ENCODE data around the gene ANO10. TPM values are rescaled to one million over a fixed set of nuclear protein-coding genes. Genes with fewer than 3 reads are reported as not detected.

The ANO10 gene
- total RNA-seq, 1 donor from 2014 or later, result 56.9 TPM

DNA sequence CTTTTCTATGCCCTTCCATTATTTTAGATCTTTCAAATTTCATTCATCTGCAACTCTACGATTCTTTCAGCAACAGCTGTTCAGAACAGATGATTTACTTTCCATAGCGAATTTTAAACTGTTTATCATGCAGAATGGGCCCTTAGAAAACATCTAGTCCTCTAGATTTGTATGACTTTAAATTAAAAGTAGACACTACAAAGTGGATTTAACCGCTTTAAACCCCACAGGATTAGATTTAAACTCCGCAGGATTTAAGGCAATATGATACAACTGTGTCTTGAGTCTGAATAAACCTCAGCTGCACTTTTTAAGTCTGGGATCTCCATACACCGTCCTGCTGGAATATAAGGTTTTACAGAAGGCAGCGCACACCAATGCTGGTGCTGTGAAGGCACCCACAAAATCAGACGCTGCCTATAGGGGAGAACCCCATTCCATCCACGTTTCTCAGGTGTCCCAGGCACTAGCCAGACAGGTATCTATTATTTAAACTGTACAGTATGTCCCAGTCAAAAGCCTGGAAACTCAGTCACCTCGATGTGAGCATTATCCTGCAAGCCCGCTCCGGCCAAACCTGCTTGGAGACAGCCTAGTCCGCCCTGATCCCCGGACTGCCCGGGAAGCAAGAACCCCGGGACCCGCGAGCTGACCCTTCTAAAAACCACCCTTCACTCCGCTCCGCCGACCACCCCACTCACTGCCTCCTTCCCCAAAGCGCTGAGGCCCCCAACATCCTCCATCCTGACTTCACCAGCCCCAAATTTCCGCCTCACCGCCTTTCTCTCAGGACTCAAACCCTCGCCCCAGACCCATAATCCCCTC, 768 bp downstream of the ANO10 start:
- Mint-ChIP-seq H3K4me3 (ENCODE audit: unreplicated experiment) (peak overlapping the region; percentile 98), H3K27ac (ENCODE audit: unreplicated experiment) (peak overlapping the region; percentile 94), H3K9me3 (ENCODE audit: low read depth) (no peaks in the 10 kb centered on the region), H3K4me1 (ENCODE audit: low read depth) (peaks cover 43% of the 10 kb centered on the region), H3K36me3 (ENCODE audit: low read depth) (no peaks in the 10 kb centered on the region), H3K27me3 (ENCODE audit: low read depth) (no peaks in the 10 kb centered on the region)
- no peak for DNase-seq (ENCODE audit: low spot score)
- TF ChIP-seq, protein P1, sequence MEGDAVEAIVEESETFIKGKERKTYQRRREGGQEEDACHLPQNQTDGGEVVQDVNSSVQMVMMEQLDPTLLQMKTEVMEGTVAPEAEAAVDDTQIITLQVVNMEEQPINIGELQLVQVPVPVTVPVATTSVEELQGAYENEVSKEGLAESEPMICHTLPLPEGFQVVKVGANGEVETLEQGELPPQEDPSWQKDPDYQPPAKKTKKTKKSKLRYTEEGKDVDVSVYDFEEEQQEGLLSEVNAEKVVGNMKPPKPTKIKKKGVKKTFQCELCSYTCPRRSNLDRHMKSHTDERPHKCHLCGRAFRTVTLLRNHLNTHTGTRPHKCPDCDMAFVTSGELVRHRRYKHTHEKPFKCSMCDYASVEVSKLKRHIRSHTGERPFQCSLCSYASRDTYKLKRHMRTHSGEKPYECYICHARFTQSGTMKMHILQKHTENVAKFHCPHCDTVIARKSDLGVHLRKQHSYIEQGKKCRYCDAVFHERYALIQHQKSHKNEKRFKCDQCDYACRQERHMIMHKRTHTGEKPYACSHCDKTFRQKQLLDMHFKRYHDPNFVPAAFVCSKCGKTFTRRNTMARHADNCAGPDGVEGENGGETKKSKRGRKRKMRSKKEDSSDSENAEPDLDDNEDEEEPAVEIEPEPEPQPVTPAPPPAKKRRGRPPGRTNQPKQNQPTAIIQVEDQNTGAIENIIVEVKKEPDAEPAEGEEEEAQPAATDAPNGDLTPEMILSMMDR (IDR thresholded peaks at IDR 0.05), result no peak

DNA sequence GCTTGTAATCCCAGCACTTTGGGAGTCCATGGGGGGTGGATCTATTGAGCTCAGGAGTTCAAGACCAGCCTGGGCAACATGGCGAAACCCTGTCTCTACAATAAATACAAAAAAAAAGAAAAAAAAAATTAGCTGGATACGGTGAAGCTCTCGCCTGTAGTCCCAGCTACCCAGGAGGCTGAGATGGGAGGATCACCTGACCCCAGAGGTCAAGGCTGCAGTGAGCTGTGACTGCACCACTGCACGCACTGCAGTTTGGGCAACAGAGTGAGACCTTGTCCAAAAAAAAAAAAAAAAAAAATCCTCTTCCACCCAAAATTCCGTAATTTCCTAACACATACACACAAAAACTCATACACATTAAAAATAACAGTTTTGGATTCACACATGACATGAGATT, 2.2 kb downstream of the ANO10 start:
- Mint-ChIP-seq H3K9me3 (ENCODE audit: low read depth) (no peaks in the 10 kb centered on the region), H3K4me1 (ENCODE audit: low read depth) (peaks cover 43% of the 10 kb centered on the region), H3K27ac (ENCODE audit: unreplicated experiment) (no peak overlapping the region), H3K4me3 (ENCODE audit: unreplicated experiment) (no peak overlapping the region), H3K36me3 (ENCODE audit: low read depth) (no peaks in the 10 kb centered on the region), H3K27me3 (ENCODE audit: low read depth) (no peaks in the 10 kb centered on the region)
- no peak for DNase-seq (ENCODE audit: low spot score)
- TF ChIP-seq, protein P1 (IDR thresholded peaks at IDR 0.05), result no peak

DNA sequence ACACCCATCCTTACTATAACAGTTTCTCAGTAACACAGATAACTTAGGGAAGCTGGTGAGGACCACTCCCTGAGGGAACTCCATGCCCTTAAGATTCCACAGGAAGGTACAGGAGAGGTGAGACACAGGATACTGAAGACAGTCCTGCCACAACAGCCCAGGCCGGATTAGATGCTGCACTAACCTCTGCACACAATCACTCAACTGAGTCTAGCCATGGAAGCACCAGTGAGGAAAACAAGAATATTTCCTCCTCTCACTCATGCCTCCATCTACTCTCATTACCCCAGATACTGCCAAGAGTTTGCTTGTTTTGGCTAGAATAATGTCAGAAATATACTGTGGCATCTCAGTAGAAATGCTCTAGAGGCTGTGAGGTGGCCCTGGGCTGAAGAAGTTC, 3.7 kb downstream of the ANO10 start:
- no peaks in the 10 kb centered on the region for H3K36me3 Mint-ChIP-seq (ENCODE audit: low read depth)
- H3K9me3 Mint-ChIP-seq (ENCODE audit: low read depth), result peaks cover 4% of the 10 kb centered on the region
- DNase-seq (ENCODE audit: low spot score), result no peak

DNA sequence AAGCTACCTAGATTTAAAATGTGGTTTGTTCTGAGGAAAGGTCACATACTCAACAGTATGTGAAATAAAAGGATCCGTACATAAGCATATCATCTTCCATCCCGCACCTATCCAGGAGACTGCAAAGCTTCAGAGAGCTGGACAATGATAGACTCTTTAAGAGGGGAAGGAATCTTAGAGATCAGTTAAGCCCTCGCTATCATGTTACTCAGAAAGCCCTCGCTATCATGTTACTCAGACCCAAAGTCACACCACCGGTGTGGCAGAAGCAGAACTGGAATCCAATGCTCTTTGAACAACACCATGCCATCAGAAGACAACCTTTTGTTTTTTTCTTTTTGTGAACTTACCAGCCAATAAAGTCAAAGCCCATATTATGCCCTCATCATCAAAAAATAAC, 5.8 kb downstream of the ANO10 start:
- Mint-ChIP-seq H3K27me3 (ENCODE audit: low read depth) (no peaks in the 10 kb centered on the region), H3K36me3 (ENCODE audit: low read depth) (no peaks in the 10 kb centered on the region), H3K9me3 (ENCODE audit: low read depth) (peaks cover 4% of the 10 kb centered on the region), H3K27ac (ENCODE audit: unreplicated experiment) (no peak overlapping the region), H3K4me3 (ENCODE audit: unreplicated experiment) (no peak overlapping the region), H3K4me1 (ENCODE audit: low read depth) (peaks cover 35% of the 10 kb centered on the region)
- DNase-seq (ENCODE audit: low spot score), result no peak
- TF ChIP-seq, protein P1 (IDR thresholded peaks at IDR 0.05), result no peak

More for the DNA sequence above, 3.7 kb downstream of the ANO10 start:
- no peaks in the 10 kb centered on the region for H3K27me3 Mint-ChIP-seq (ENCODE audit: low read depth)
- H3K4me1 Mint-ChIP-seq (ENCODE audit: low read depth), result peaks cover 43% of the 10 kb centered on the region
- TF ChIP-seq, protein P1 (IDR thresholded peaks at IDR 0.05), result no peak
- H3K4me3 Mint-ChIP-seq (ENCODE audit: unreplicated experiment), result no peak overlapping the region
- peak overlapping the region; percentile 46 for H3K27ac Mint-ChIP-seq (ENCODE audit: unreplicated experiment)

DNA sequence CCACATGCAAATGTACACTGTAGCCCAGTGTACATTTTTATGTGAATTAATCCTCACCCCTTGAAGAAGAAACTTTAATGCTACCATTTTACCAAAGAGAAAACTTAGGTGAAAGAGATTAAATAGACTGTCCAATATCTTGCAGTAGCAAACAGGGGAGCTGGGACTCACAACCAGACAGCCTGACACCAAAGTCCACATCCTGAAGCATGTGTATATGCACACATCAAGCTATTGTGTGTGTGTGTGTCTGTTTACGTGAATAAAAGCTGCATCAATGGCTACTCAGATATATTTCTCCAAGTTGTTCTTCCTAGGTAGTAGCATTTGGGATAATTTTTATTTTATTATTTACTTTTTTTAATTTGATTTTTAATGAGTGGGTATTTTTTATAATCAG, 6.7 kb downstream of the ANO10 start:
- TF ChIP-seq, protein P1 (IDR thresholded peaks at IDR 0.05), result no peak
- Mint-ChIP-seq H3K4me3 (ENCODE audit: unreplicated experiment) (no peak overlapping the region), H3K27ac (ENCODE audit: unreplicated experiment) (no peak overlapping the region), H3K9me3 (ENCODE audit: low read depth) (peaks cover 4% of the 10 kb centered on the region), H3K27me3 (ENCODE audit: low read depth) (no peaks in the 10 kb centered on the region), H3K4me1 (ENCODE audit: low read depth) (peaks cover 26% of the 10 kb centered on the region), H3K36me3 (ENCODE audit: low read depth) (no peaks in the 10 kb centered on the region)
- no peak for DNase-seq (ENCODE audit: low spot score)
